Mesenchymal stem cell (in vitro differentiated cells and primary cell): ENCODE results near the gene VPS39.

Experiments
- DNase-seq: peaks from one replicate; pipeline ENCODE4 v3.0.0-alpha.2; 2013
- H2AFZ ChIP-seq: one replicate; pipeline ENCODE4 v1.6.1; 2013; ENCODE audit warnings: low read depth, mild to moderate bottlenecking, control low read depth, inconsistent platforms, low read length, moderate library complexity
- H2AK5ac ChIP-seq: 2 replicates; pipeline ENCODE4 v1.6.1; 2013; ENCODE audit warnings: low read length, moderate library complexity, mild to moderate bottlenecking, inconsistent platforms; ENCODE audit not compliant: severe bottlenecking
- H2BK120ac ChIP-seq: one replicate; pipeline ENCODE4 v1.6.1; 2013; ENCODE audit warnings: low read depth, mild to moderate bottlenecking, inconsistent platforms, low read length, moderate library complexity
- H2BK12ac ChIP-seq, 2 experiments: one replicate each; pipeline ENCODE4 v1.6.1; 2013; ENCODE audit warnings: inconsistent platforms in 2 of 2, low read length in 2 of 2, mild to moderate bottlenecking in 2 of 2, moderate library complexity in 2 of 2, control low read depth in 1 of 2
- H2BK15ac ChIP-seq: one replicate; pipeline ENCODE4 v1.6.1; 2013; ENCODE audit warnings: mild to moderate bottlenecking, low read depth, inconsistent platforms; ENCODE audit not compliant: poor library complexity, severe bottlenecking
- H2BK5ac ChIP-seq: 2 replicates; pipeline ENCODE4 v1.6.1; 2013; ENCODE audit warnings: low read depth, mild to moderate bottlenecking, low read length, control low read depth, inconsistent platforms; ENCODE audit not compliant: poor library complexity, severe bottlenecking
- H3K14ac ChIP-seq, 2 experiments: one replicate each; pipeline ENCODE4 v1.6.1; 2013; ENCODE audit warnings: inconsistent platforms in 2 of 2, low read length in 2 of 2, control low read depth in 1 of 2, mild to moderate bottlenecking in 1 of 2, moderate library complexity in 1 of 2
- H3K18ac ChIP-seq, 2 experiments: one replicate each; pipeline ENCODE4 v1.6.1; 2013; ENCODE audit warnings: inconsistent platforms in 2 of 2, low read length in 2 of 2, control low read depth in 1 of 2, low read depth in 1 of 2, mild to moderate bottlenecking in 1 of 2
- H3K23ac ChIP-seq, 2 experiments: one replicate each; pipeline ENCODE4 v1.6.1; 2013; ENCODE audit warnings: inconsistent platforms in 2 of 2, low read length in 2 of 2, mild to moderate bottlenecking in 2 of 2, moderate library complexity in 2 of 2, control low read depth in 1 of 2
- H3K27ac ChIP-seq: 2 replicates; pipeline ENCODE4 v1.5.1; 2013; ENCODE audit warnings: mild to moderate bottlenecking, moderate library complexity, low read length, control low read depth, inconsistent platforms; ENCODE audit not compliant: poor library complexity, severe bottlenecking
- H3K27me3 ChIP-seq, 2 experiments: 2 replicates each; pipeline versions ENCODE4 v1.6.1 to v1.7.0; 2013; ENCODE audit warnings: low read length in 2 of 2, mild to moderate bottlenecking in 2 of 2, moderate library complexity in 2 of 2, control low read depth in 1 of 2, inconsistent platforms in 1 of 2; ENCODE audit not compliant: control insufficient read depth in 1 of 2, insufficient read depth in 1 of 2
- H3K36me3 ChIP-seq, 2 experiments: 2 replicates each; pipeline versions ENCODE4 v1.6.1 to v1.7.0; 2013; ENCODE audit warnings: low read length in 2 of 2, control low read depth in 1 of 2, inconsistent platforms in 1 of 2, low read depth in 1 of 2, mild to moderate bottlenecking in 1 of 2; ENCODE audit not compliant: insufficient read depth in 2 of 2, control insufficient read depth in 1 of 2
- H3K4ac ChIP-seq, 2 experiments: one replicate each; pipeline ENCODE4 v1.6.1; 2013; ENCODE audit warnings: inconsistent platforms in 2 of 2, low read length in 2 of 2, mild to moderate bottlenecking in 2 of 2, moderate library complexity in 2 of 2, control low read depth in 1 of 2, low read depth in 1 of 2
- H3K4me1 ChIP-seq: 2 replicates; pipeline ENCODE4 v1.6.1; 2013; ENCODE audit warnings: low read depth, low read length, control low read depth; ENCODE audit not compliant: control insufficient read depth, insufficient read depth
- H3K4me2 ChIP-seq: 2 replicates; pipeline ENCODE4 v1.6.1; 2013; ENCODE audit warnings: low read length, mild to moderate bottlenecking, inconsistent platforms; ENCODE audit not compliant: poor library complexity, severe bottlenecking
- H3K4me3 ChIP-seq, 2 experiments: 2 replicates each; pipeline versions ENCODE4 v1.5.1 to v1.7.0; 2013; ENCODE audit warnings: low read length in 2 of 2, mild to moderate bottlenecking in 2 of 2, control low read depth in 1 of 2, low read depth in 1 of 2; ENCODE audit not compliant: insufficient read depth in 1 of 2
- H3K79me1 ChIP-seq: replicated peaks from 2 replicates; pipeline ENCODE4 v1.6.1; 2013; ENCODE audit warnings: mild to moderate bottlenecking, control low read depth, low read length, inconsistent platforms; ENCODE audit not compliant: poor library complexity, severe bottlenecking
- H3K9ac ChIP-seq: 2 replicates; pipeline ENCODE4 v1.7.0; 2013; ENCODE audit warnings: mild to moderate bottlenecking, low read length, moderate library complexity
- H3K9me3 ChIP-seq: 2 replicates; pipeline ENCODE4 v1.7.0; 2013; ENCODE audit warnings: mild to moderate bottlenecking, low read length; ENCODE audit not compliant: control insufficient read depth
- H4K8ac ChIP-seq: one replicate; pipeline ENCODE4 v1.6.1; 2013; ENCODE audit warnings: inconsistent platforms, mild to moderate bottlenecking, low read length, moderate library complexity
- H4K91ac ChIP-seq: one replicate; pipeline ENCODE4 v1.6.1; 2013; ENCODE audit warnings: mild to moderate bottlenecking, low read length, inconsistent platforms
- WGBS: methylation state at CpG from one replicate; pipeline ENCODE4 v1.1.7; 2013; ENCODE audit warnings: mixed read lengths; 5-methylcytosine and 5-hydroxymethylcytosine counted together

The VPS39 gene

GRCh38 chr15:42163291-42163690 is 44.8 kb downstream of the VPS39 start:
- H3K27me3 ChIP-seq, result no peaks in the 10 kb centered on the region
- H3K9ac ChIP-seq, result no peak overlapping the region
- H2AK5ac ChIP-seq, result no peak overlapping the region
- DNase-seq, result no peak
- H2BK12ac ChIP-seq, result no peak overlapping the region
- no peak overlapping the region for H3K18ac ChIP-seq
- no peak overlapping the region for H3K4ac ChIP-seq
- H2BK120ac ChIP-seq, result no peak overlapping the region
- no peak overlapping the region for H3K14ac ChIP-seq
- no peak overlapping the region for H2BK15ac ChIP-seq
- H4K8ac ChIP-seq, result no peak overlapping the region
- H3K79me1 ChIP-seq, result no peaks in the 10 kb centered on the region
- H3K27ac ChIP-seq, result no peak overlapping the region
- H4K91ac ChIP-seq, result no peak overlapping the region
- H3K9me3 ChIP-seq, result no peaks in the 10 kb centered on the region
- H3K4me3 ChIP-seq, result no peak overlapping the region
- no peak overlapping the region for H3K4me2 ChIP-seq
- peaks cover 78 to 97% of the 10 kb centered on the region in 2 experiments for H3K36me3 ChIP-seq
- H2AFZ ChIP-seq, result no peak overlapping the region
- no peak overlapping the region for H3K23ac ChIP-seq
- H2BK5ac ChIP-seq, result no peak overlapping the region
- peaks cover 12% of the 10 kb centered on the region for H3K4me1 ChIP-seq
- WGBS, result 94% methylated on average over 9 of the region's 9 CpGs

GRCh38 chr15:42160136-42160535 is 48.0 kb downstream of the VPS39 start:
- H2BK5ac ChIP-seq, result no peak overlapping the region
- no peak overlapping the region for H3K4me3 ChIP-seq
- H2BK12ac ChIP-seq, result no peak overlapping the region
- no peak overlapping the region for H3K27ac ChIP-seq
- no peak overlapping the region for H3K14ac ChIP-seq
- H3K4me2 ChIP-seq, result no peak overlapping the region
- H4K8ac ChIP-seq, result no peak overlapping the region
- H3K4ac ChIP-seq, result no peak overlapping the region
- no peak overlapping the region for H2AK5ac ChIP-seq
- H3K18ac ChIP-seq, result no peak overlapping the region
- no peaks in the 10 kb centered on the region for H3K79me1 ChIP-seq
- H3K4me1 ChIP-seq, result peaks cover 26% of the 10 kb centered on the region
- H4K91ac ChIP-seq, result no peak overlapping the region
- H3K36me3 ChIP-seq, result peaks cover 56 to 66% of the 10 kb centered on the region in 2 experiments
- H3K27me3 ChIP-seq, result peaks cover 0 to 11% of the 10 kb centered on the region in 2 experiments
- no peak overlapping the region for H2AFZ ChIP-seq
- no peak overlapping the region for H3K9ac ChIP-seq
- 95% methylated on average over 7 of the region's 7 CpGs for WGBS
- H3K23ac ChIP-seq, result no peak overlapping the region
- no peak overlapping the region for H2BK120ac ChIP-seq
- no peak for DNase-seq
- H2BK15ac ChIP-seq, result no peak overlapping the region
- no peaks in the 10 kb centered on the region for H3K9me3 ChIP-seq

- peaks cover 50 to 59% of the 10 kb centered on the region in 2 experiments for H3K36me3 ChIP-seq
- no peak overlapping the region for H2BK5ac ChIP-seq
- H2BK15ac ChIP-seq, result no peak overlapping the region
- no peak overlapping the region for H3K14ac ChIP-seq
- peaks cover 0 to 17% of the 10 kb centered on the region in 2 experiments for H3K27me3 ChIP-seq
- no peak for DNase-seq
- H3K18ac ChIP-seq, result no peak overlapping the region
- H2BK120ac ChIP-seq, result no peak overlapping the region
- H4K8ac ChIP-seq, result no peak overlapping the region
- peak overlapping the region in 1 of 2 experiments; percentile 10 for H3K23ac ChIP-seq
- H3K4me1 ChIP-seq, result peaks cover 32% of the 10 kb centered on the region
- H4K91ac ChIP-seq, result peak overlapping the region; percentile 1
- no peak overlapping the region for H3K4me3 ChIP-seq
- no peak overlapping the region for H3K4me2 ChIP-seq
- no peak overlapping the region for H2BK12ac ChIP-seq
- no peaks in the 10 kb centered on the region for H3K9me3 ChIP-seq
- no peak overlapping the region for H2AK5ac ChIP-seq
- H3K9ac ChIP-seq, result no peak overlapping the region
- 95% methylated on average over 18 of the region's 18 CpGs for WGBS
- no peak overlapping the region for H2AFZ ChIP-seq
- no peaks in the 10 kb centered on the region for H3K79me1 ChIP-seq
- no peak overlapping the region for H3K4ac ChIP-seq
- H3K27ac ChIP-seq, result no peak overlapping the region
These were observed 48.6 kb downstream of the VPS39 start for GRCh38 chr15:42159381-42160015.

GRCh38 chr15:42158941-42159340 is 49.2 kb downstream of the VPS39 start:
- H2BK15ac ChIP-seq, result no peak overlapping the region
- H3K14ac ChIP-seq, result no peak overlapping the region
- no peak overlapping the region for H3K9ac ChIP-seq
- no peaks in the 10 kb centered on the region for H3K9me3 ChIP-seq
- H2AK5ac ChIP-seq, result no peak overlapping the region
- no peak overlapping the region for H3K4me2 ChIP-seq
- no peak overlapping the region for H2BK120ac ChIP-seq
- no peak overlapping the region for H3K23ac ChIP-seq
- H4K91ac ChIP-seq, result peak overlapping the region; percentile 1
- H4K8ac ChIP-seq, result no peak overlapping the region
- no peak overlapping the region for H3K4ac ChIP-seq
- WGBS, result 95% methylated on average over 10 of the region's 10 CpGs
- H2BK12ac ChIP-seq, result no peak overlapping the region
- peaks cover 36% of the 10 kb centered on the region for H3K4me1 ChIP-seq
- peaks cover 45 to 54% of the 10 kb centered on the region in 2 experiments for H3K36me3 ChIP-seq
- H3K4me3 ChIP-seq, result no peak overlapping the region
- no peak overlapping the region for H2AFZ ChIP-seq
- H2BK5ac ChIP-seq, result no peak overlapping the region
- DNase-seq, result no peak
- H3K27ac ChIP-seq, result no peak overlapping the region
- H3K79me1 ChIP-seq, result no peaks in the 10 kb centered on the region
- peaks cover 0 to 23% of the 10 kb centered on the region in 2 experiments for H3K27me3 ChIP-seq
- peak overlapping the region in 1 of 2 experiments; percentile 15 for H3K18ac ChIP-seq
